H9 (cell line): ENCODE data around the gene LRRC40. TPM values are rescaled to one million over a fixed set of nuclear protein-coding genes. Genes with fewer than 3 reads are reported as not detected.

Experiments used
- DNase-seq: peaks from one replicate; pipeline ENCODE4 v3.0.0-alpha.2; 2017
- H2AFZ ChIP-seq: one replicate; pipeline ENCODE4 v1.6.1; 2013; ENCODE audit warnings: mild to moderate bottlenecking, low read length, control low read depth, moderate library complexity
- H2AK5ac ChIP-seq: 2 replicates; pipeline ENCODE4 v1.6.1; 2013; ENCODE audit warnings: low read length, control low read depth, mixed read lengths; ENCODE audit not compliant: insufficient read length
- H2BK120ac ChIP-seq: one replicate; pipeline ENCODE4 v1.6.1; 2013; ENCODE audit warnings: low read depth, mild to moderate bottlenecking, low read length, control low read depth, inconsistent platforms; ENCODE audit not compliant: poor library complexity, severe bottlenecking
- H2BK12ac ChIP-seq: 2 replicates; pipeline ENCODE4 v1.6.1; 2013; ENCODE audit warnings: low read length, control low read depth, mixed read lengths, low read depth; ENCODE audit not compliant: insufficient read length
- H2BK15ac ChIP-seq: 2 replicates; pipeline ENCODE4 v1.6.1; 2013; ENCODE audit warnings: low read depth, low read length, control low read depth
- H2BK20ac ChIP-seq: one replicate; pipeline ENCODE4 v1.6.1; 2013; ENCODE audit warnings: low read depth, mild to moderate bottlenecking, low read length, control low read depth, inconsistent platforms; ENCODE audit not compliant: poor library complexity, severe bottlenecking
- H2BK5ac ChIP-seq: 2 replicates; pipeline ENCODE4 v1.6.1; 2013; ENCODE audit warnings: low read length, control low read depth, mixed read lengths; ENCODE audit not compliant: insufficient read length
- H3K14ac ChIP-seq: 2 replicates; pipeline ENCODE4 v1.6.1; 2013; ENCODE audit warnings: low read length, control low read depth; ENCODE audit not compliant: insufficient read depth
- H3K18ac ChIP-seq: 2 replicates; pipeline ENCODE4 v1.6.1; 2013; ENCODE audit warnings: low read depth, mild to moderate bottlenecking, mixed read lengths, low read length, control low read depth; ENCODE audit not compliant: insufficient read length
- H3K23ac ChIP-seq: 2 replicates; pipeline ENCODE4 v1.6.1; 2013; ENCODE audit warnings: low read length, control low read depth, mixed read lengths, low read depth; ENCODE audit not compliant: insufficient read length
- H3K23me2 ChIP-seq: 2 replicates; pipeline ENCODE4 v1.6.1; 2013; ENCODE audit warnings: low read depth, mild to moderate bottlenecking, mixed read lengths, low read length, control low read depth; ENCODE audit not compliant: insufficient read length, poor library complexity, severe bottlenecking
- H3K27ac ChIP-seq: 2 replicates; pipeline ENCODE4 v1.5.1; 2013; ENCODE audit warnings: low read length, control low read depth, mixed read lengths, low read depth; ENCODE audit not compliant: insufficient read length
- H3K27me3 ChIP-seq: 2 replicates; pipeline ENCODE4 v1.6.1; 2013; ENCODE audit warnings: low read length, control low read depth, inconsistent platforms; ENCODE audit not compliant: insufficient read depth
- H3K4ac ChIP-seq: 2 replicates; pipeline ENCODE4 v1.6.1; 2013; ENCODE audit warnings: low read depth, mild to moderate bottlenecking, control low read depth, inconsistent platforms, low read length, moderate library complexity
- H3K4me1 ChIP-seq: 2 replicates; pipeline ENCODE4 v1.6.1; 2013; ENCODE audit warnings: low read length, control low read depth, inconsistent platforms; ENCODE audit not compliant: insufficient read depth
- H3K4me2 ChIP-seq: 2 replicates; pipeline ENCODE4 v1.6.1; 2013; ENCODE audit warnings: low read length, control low read depth, mixed read lengths; ENCODE audit not compliant: insufficient read length, insufficient read depth
- H3K56ac ChIP-seq: 2 replicates; pipeline ENCODE4 v1.6.1; 2013; ENCODE audit warnings: low read depth, mild to moderate bottlenecking, mixed read lengths, low read length, control low read depth; ENCODE audit not compliant: insufficient read length
- H3K79me1 ChIP-seq: 2 replicates; pipeline ENCODE4 v1.6.1; 2013; ENCODE audit warnings: low read depth, mild to moderate bottlenecking, moderate library complexity, low read length, control low read depth, inconsistent platforms; ENCODE audit not compliant: insufficient read depth, poor library complexity, severe bottlenecking
- H3K79me2 ChIP-seq: 2 replicates; pipeline ENCODE4 v1.6.1; 2013; ENCODE audit warnings: low read length, control low read depth, inconsistent platforms; ENCODE audit not compliant: insufficient read depth
- H3K9ac ChIP-seq: 2 replicates; pipeline ENCODE4 v1.6.1; 2013; ENCODE audit warnings: low read length, control low read depth, mixed read lengths; ENCODE audit not compliant: insufficient read length; ENCODE audit errors: extremely low read depth
- H3K9me3 ChIP-seq: one replicate; pipeline ENCODE4 v1.6.1; 2013; ENCODE audit warnings: low read depth, low read length, inconsistent platforms; ENCODE audit not compliant: control insufficient read depth
- H3T11ph ChIP-seq: one replicate; pipeline ENCODE4 v1.6.1; 2013; ENCODE audit warnings: mild to moderate bottlenecking, low read length, control low read depth, inconsistent platforms
- H4K20me1 ChIP-seq: one replicate; pipeline ENCODE4 v1.6.1; 2013; ENCODE audit not compliant: control insufficient read depth, insufficient read length, insufficient read depth
- H4K5ac ChIP-seq: 2 replicates; pipeline ENCODE4 v1.6.1; 2013; ENCODE audit warnings: low read depth, mild to moderate bottlenecking, mixed read lengths, low read length, control low read depth; ENCODE audit not compliant: insufficient read length
- H4K8ac ChIP-seq: replicated peaks from 2 replicates; pipeline ENCODE4 v1.6.1; 2013; ENCODE audit warnings: low read length, control low read depth, mixed read lengths, low read depth; ENCODE audit not compliant: insufficient read length
- H4K91ac ChIP-seq: 2 replicates; pipeline ENCODE4 v1.6.1; 2013; ENCODE audit warnings: low read depth, mild to moderate bottlenecking, moderate library complexity, mixed read lengths, low read length, control low read depth; ENCODE audit not compliant: insufficient read length
- H3K27ac Mint-ChIP-seq, 3 experiments: 2 replicates in 2 of 3; 3 replicates in 1 of 3; pipeline ENCODE4 v1.8.0; 2020 to 2021; ENCODE audit warnings: mixed read lengths in 3 of 3, mild to moderate bottlenecking in 1 of 3, moderate library complexity in 1 of 3
- H3K27me3 Mint-ChIP-seq: 2 replicates; pipeline ENCODE4 v1.8.0; 2021; ENCODE audit warnings: low read depth, mild to moderate bottlenecking, moderate library complexity, mixed read lengths
- H3K36me3 Mint-ChIP-seq, 3 experiments: 2 replicates in 2 of 3; 3 replicates in 1 of 3; pipeline ENCODE4 v1.8.0; 2020 to 2021; ENCODE audit warnings: low read depth in 3 of 3, mixed read lengths in 3 of 3; ENCODE audit not compliant: insufficient read depth in 1 of 3
- H3K4me1 Mint-ChIP-seq, 2 experiments: 2 replicates each; pipeline ENCODE4 v1.8.0; 2020; ENCODE audit warnings: mixed read lengths in 2 of 2
- H3K4me3 Mint-ChIP-seq, 2 experiments: 2 replicates in 1 of 2; 3 replicates in 1 of 2; pipeline ENCODE4 v1.8.0; 2020 to 2021; ENCODE audit warnings: mild to moderate bottlenecking in 2 of 2, mixed read lengths in 2 of 2, moderate library complexity in 1 of 2
- H3K9me3 Mint-ChIP-seq, 2 experiments: 2 replicates in 1 of 2; 3 replicates in 1 of 2; pipeline ENCODE4 v1.8.0; 2020; ENCODE audit warnings: mild to moderate bottlenecking in 2 of 2, mixed read lengths in 2 of 2, moderate library complexity in 1 of 2
- CTCF ChIP-seq: fragments of 200-600 bp; sonication (generic); conservative IDR thresholded peaks from 3 replicates; pipeline ENCODE4 v1.8.0; 2021; ENCODE audit warnings: antibody characterized with exemption, mild to moderate bottlenecking
- whole genome bisulfite sequencing: extraction: QIAGEN DNeasy Blood & Tissue Kit; methylation state at CpG from one replicate; pipeline ENCODE4 v1.1.7; 2013; ENCODE audit warnings: missing lambda C conversion rate, low lambda C conversion rate, mixed read lengths; ENCODE audit not compliant: insufficient read length; ENCODE audit errors: extremely low coverage; 5-methylcytosine and 5-hydroxymethylcytosine counted together
- total RNA-seq: library from RNA; stranded (reverse); gene quantifications from 2 replicates; pipeline ENCODE4 v1.2.1, GENCODE V29; 2021

LRRC40 gene
- total RNA-seq, 1 experiment from 2014 or later: 27.6 TPM

GRCh38 chr1:70228670-70229069 is 23.3 kb upstream of the LRRC40 start:
- H2BK120ac ChIP-seq: no peak overlapping the region
- no peaks in the 10 kb centered on the region; a peak in 1 of 5 replicates for H3K9me3 Mint-ChIP-seq
- no peak overlapping the region for H2AFZ ChIP-seq
- no peak overlapping the region for H3K18ac ChIP-seq
- no peak overlapping the region for H2AK5ac ChIP-seq
- DNase-seq: no peak
- H3K4me1 ChIP-seq: no peaks in the 10 kb centered on the region
- H3K4me2 ChIP-seq: no peak overlapping the region
- no peak overlapping the region for H3K27ac Mint-ChIP-seq
- TF ChIP-seq CTCF: no peak
- H2BK15ac ChIP-seq: no peak overlapping the region
- H3K79me1 ChIP-seq: peaks cover 3% of the 10 kb centered on the region
- no peak overlapping the region for H4K5ac ChIP-seq
- no peak overlapping the region for H2BK12ac ChIP-seq
- no peaks in the 10 kb centered on the region for H3K27me3 ChIP-seq
- H3K23ac ChIP-seq: no peak overlapping the region
- no peak overlapping the region for H3K56ac ChIP-seq
- no peak overlapping the region for H3K9ac ChIP-seq
- no peaks in the 10 kb centered on the region for H3K23me2 ChIP-seq
- peaks cover 18% of the 10 kb centered on the region; the same call in 1 of the 2 replicates for H3K79me2 ChIP-seq
- H4K8ac ChIP-seq: no peak overlapping the region
- no peak overlapping the region for H3K4me3 Mint-ChIP-seq
- H3K4me1 Mint-ChIP-seq: peaks cover 13 to 20% of the 10 kb centered on the region in 2 experiments
- no peak overlapping the region for H3T11ph ChIP-seq
- no peak overlapping the region for H2BK20ac ChIP-seq
- H3K4ac ChIP-seq: no peak overlapping the region
- no CpG with 5 or more reads among the region's 2 CpGs for WGBS
- no peak overlapping the region for H2BK5ac ChIP-seq
- no peak overlapping the region for H3K27ac ChIP-seq
- no peaks in the 10 kb centered on the region for H3K27me3 Mint-ChIP-seq
- no peaks in the 10 kb centered on the region for H3K9me3 ChIP-seq
- H3K36me3 Mint-ChIP-seq: peaks cover 36 to 79% (median 72%) of the 10 kb centered on the region in 3 experiments
- H4K20me1 ChIP-seq: no peaks in the 10 kb centered on the region
- no peak overlapping the region for H4K91ac ChIP-seq
- no peak overlapping the region for H3K14ac ChIP-seq
